Coronary artery (tissue), 2 donors: ENCODE data around the gene SLC4A2.

Source experiments
- DNase-seq: peaks from one replicate; pipeline ENCODE4 v3.0.0-alpha.2; 2017; ENCODE audit warnings: low spot score
- H3K27ac ChIP-seq, 2 donors: fragments of 200-600 bp; sonication (generic); one replicate each; pipeline ENCODE4 v1.5.1; 2016 to 2019
- H3K4me3 ChIP-seq: fragments of 200-600 bp; sonication (generic); 2 replicates; pipeline ENCODE4 v1.5.1; 2016; ENCODE audit warnings: mild to moderate bottlenecking, moderate library complexity
- CTCF ChIP-seq: fragments of 200-600 bp; sonication (generic); IDR thresholded peaks from one replicate; pipeline ENCODE4 v1.5.1; 2019; ENCODE audit warnings: antibody characterized with exemption

SLC4A2 gene

GRCh38 chr7:151100921-151101320 is 41.5 kb downstream of the SLC4A2 start:
- no peak overlapping the region for H3K27ac ChIP-seq
- H3K4me3 ChIP-seq: no peak overlapping the region
- no peak for DNase-seq
- no peak for TF ChIP-seq CTCF

- no peak overlapping the region for H3K27ac ChIP-seq
- no peak for TF ChIP-seq CTCF
- DNase-seq: no peak
- no peak overlapping the region for H3K4me3 ChIP-seq
These were observed 42.4 kb downstream of the SLC4A2 start for GRCh38 chr7:151101621-151102396.

GRCh38 chr7:151102991-151103390 is 43.6 kb downstream of the SLC4A2 start:
- no peak for TF ChIP-seq CTCF
- Histone ChIP-seq H3K4me3 (no peak overlapping the region), H3K27ac (no peak overlapping the region)
- no peak for DNase-seq

GRCh38 chr7:151103973-151104372 is 44.6 kb downstream of the SLC4A2 start:
- H3K4me3 ChIP-seq: no peak overlapping the region
- H3K27ac ChIP-seq: no peak overlapping the region
- no peak for TF ChIP-seq CTCF
- no peak for DNase-seq

GRCh38 chr7:151104411-151105235 is 45.2 kb downstream of the SLC4A2 start:
- no peak for DNase-seq

GRCh38 chr7:151107882-151108281 is 48.5 kb downstream of the SLC4A2 start:
- no peak for DNase-seq
- no peak overlapping the region for H3K27ac ChIP-seq
- TF ChIP-seq CTCF: no peak

More at GRCh38 chr7:151104411-151105235, 45.2 kb downstream of the SLC4A2 start:
- H3K4me3 ChIP-seq: no peak overlapping the region
- H3K27ac ChIP-seq: no peak overlapping the region
- no peak for TF ChIP-seq CTCF

More at GRCh38 chr7:151107882-151108281, 48.5 kb downstream of the SLC4A2 start:
- H3K4me3 ChIP-seq: no peak overlapping the region
